CD4-positive, alpha-beta T cell treated with Interleukin-4 for 1 hour (primary cell): ENCODE results near the gene IFNL3.
A peak's percentile ranks its signal among the peaks of the same experiment; 100 is the strongest.

Experiments used
- DNase-seq, 2 donors: peaks; one replicate each; pipeline ENCODE4 v3.0.0-alpha.2; 2020 to 2022

Gene IFNL3

DNA sequence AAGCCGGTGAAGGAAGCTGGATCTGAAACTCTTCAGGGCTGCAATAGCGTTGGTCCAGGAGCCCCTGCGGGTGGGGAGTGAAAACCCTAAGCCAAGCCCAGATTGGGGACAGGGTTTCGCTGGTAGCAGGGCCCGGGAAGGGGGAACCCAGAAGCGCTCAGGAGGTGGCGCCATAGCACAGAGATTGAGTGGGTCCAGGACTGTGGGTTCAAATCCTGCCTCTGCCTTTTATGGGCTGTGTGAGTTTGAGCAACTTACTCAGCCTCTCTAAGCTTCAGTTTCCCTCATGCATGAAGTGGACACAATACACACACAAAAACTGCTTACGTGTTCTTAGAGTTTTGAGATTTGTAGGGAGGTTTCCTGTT, 32.4 kb downstream of the IFNL3 start:
- DNase-seq = peak; percentile 59 to 71

GRCh38 chr19:39211731-39212374, 33.0 kb downstream of the IFNL3 start:
- no peak for DNase-seq

DNA sequence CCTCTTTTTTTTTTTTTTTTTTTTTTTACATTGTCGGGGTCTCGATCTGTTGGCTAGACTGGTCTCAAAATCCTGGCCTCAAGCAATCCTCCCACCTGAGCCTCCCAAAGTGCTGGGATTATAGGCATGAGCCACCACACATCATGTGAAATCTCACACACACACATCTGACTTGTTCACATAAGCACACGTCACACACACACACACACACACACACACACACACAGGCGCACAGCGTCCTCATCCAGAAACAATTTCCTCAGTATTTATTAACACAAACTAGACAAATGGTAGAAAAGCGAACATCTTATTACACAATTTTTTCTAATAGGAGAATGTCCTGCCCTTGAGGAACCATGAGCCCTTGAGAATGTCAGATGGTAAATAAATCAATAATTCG, 35.6 kb downstream of the IFNL3 start:
- no peak for DNase-seq

DNA sequence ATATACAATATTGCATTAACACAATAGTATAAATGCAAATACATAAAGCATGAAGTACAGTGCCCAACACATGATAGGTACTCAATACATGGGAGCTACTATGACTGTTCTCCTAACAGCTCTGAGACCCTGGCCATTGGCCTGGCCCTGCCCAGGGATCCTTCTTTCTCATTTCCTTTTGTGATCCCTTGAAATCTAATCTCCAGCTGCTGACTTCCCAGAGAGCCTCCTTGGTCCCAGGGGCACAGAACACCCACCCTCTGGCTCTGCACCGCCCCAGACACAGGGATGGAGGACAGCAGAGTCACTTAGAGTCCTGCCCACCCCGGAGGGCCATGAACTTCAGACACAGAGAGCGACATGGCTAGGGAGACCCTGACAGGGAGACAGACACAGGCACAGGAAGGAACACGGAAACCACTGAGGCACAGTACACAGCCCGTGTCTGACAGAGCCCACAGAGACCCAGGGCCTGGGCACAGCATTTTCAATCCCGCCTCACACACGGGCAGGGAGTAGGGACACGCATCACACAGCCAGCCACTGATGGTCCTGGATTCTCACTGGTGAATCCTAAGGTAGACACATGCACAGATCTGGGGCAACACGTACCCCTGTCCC, 36.5 kb downstream of the IFNL3 start:
- no peak for DNase-seq

- DNase-seq = no peak
These were observed 37.4 kb downstream of the IFNL3 start for GRCh38 chr19:39207293-39207836.

DNA sequence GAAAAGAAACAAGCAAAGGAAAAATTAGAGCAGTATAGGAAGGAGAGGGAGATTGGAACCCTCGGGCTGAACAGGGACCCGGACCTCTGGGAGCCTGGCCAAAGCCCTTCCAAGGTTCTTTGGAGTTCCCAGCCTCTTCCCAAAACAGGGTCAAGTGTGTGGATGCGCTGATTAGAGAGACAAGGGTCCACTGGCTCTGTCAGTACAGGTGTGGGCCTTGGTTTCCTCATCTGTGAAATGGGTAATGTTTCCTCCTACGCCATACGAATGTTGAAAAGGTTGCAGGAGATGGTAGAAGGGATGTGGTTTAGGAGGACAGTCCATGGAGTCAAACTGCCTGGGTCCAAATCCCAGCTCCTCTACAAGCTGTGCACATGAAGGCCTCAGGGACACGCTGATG, 38.7 kb downstream of the IFNL3 start:
- DNase-seq = no peak

- no peak for DNase-seq
These were observed 39.4 kb downstream of the IFNL3 start for GRCh38 chr19:39205449-39205764.

GRCh38 chr19:39203372-39204341, 41.1 kb downstream of the IFNL3 start, which contains the start of gene SYCN:
TSS of gene SYCN (minus strand) at chr19:39204263. CDS start at chr19:39204254, 9 bp downstream.
- DNase-seq = no peak

DNA sequence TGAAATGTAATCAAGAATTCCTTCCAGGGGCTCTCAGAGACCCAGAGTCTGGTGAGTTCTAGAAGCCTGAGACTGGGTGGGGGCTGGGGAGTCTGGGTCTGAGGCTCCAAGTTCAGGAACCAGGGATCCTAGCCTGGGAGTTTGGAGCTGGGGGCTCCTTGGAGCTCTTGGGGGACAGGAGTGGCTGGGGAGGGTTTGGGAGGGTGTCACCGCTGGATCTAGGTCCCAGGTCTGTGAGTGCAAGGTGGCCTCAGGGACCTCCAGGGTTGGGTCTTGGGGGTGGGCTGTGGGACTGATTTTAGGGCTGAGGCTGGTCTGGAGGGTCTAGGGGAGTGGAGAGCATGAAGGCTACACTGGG, 41.8 kb downstream of the IFNL3 start:
- DNase-seq = no peak

GRCh38 chr19:39200803-39201115, 44.0 kb downstream of the IFNL3 start:
- no peak for DNase-seq

- no peak for DNase-seq
These were observed 44.6 kb downstream of the IFNL3 start for GRCh38 chr19:39200066-39200802.

GRCh38 chr19:39199025-39199424, 45.8 kb downstream of the IFNL3 start:
- DNase-seq = no peak

- no peak for DNase-seq
These were observed 47.0 kb downstream of the IFNL3 start for GRCh38 chr19:39197808-39198207.

GRCh38 chr19:39196860-39197562, 47.8 kb downstream of the IFNL3 start, which contains the start of gene NCCRP1:
TSS of gene NCCRP1 (plus strand) at chr19:39196964. CDS start at chr19:39196983, 19 bp downstream.
- DNase-seq = no peak

- DNase-seq = no peak
These were observed 48.5 kb downstream of the IFNL3 start for GRCh38 chr19:39196320-39196719.

DNA sequence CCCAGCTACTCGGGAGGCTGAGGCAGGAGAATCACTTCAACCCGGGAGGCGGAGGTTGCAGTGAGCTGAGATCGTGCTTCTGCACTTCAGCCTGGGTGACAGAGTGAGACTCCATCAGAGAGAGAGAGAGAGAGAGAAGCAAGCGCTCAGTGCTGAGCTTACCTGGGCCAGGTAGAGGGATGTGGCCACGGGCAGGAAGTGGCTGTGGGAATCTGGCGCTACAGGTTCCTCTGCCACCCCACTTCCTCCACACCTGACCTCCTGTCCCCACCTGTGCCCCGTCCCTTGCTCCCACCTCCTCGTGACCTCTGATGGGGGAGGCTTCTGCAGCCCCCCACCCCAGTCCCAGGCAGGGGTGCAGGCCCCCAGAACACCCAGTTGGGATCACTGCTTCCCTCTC, 49.1 kb downstream of the IFNL3 start:
- DNase-seq = peak in 1 of 2 donors; percentile 9

- no peak for DNase-seq
These were observed 49.8 kb downstream of the IFNL3 start for GRCh38 chr19:39194832-39195542.

DNA sequence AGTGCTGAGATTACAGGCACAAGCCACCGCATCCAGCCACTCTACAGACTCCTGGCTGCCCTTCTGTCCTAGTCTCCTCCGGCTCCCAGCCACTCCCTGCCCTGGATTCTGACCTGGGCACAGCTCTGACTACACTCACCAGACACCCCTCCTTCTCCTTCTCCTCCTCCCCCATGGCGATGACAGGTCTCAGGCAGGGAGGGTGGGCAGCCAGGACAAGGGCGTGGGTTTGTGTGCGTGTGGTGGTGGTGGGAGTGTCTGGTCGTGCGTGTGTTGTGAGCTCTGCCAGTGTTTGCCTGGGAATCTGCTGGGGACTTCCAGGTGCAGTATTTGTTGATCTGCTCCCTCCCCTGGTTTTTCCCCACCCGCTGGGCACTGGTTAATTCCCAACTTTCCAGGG, 51.0 kb downstream of the IFNL3 start:
- no peak for DNase-seq
